Hematopoietic multipotent progenitor cell treated with erythropoietin and hydrocortisone succinate and interleukin-3 and kit ligand, for 6 days (in vitro differentiated cells): ENCODE results near the gene RAB8B.
"Not testable (repeated sequence)": the region's sequence is repeated elsewhere in the genome, so short reads cannot be mapped to it uniquely, and the experiment has no call there.

ENCODE experiments used
- DNase-seq: peaks from one replicate; pipeline ENCODE4 v3.0.0-alpha.2; 2015

Gene RAB8B

GRCh38 chr15:63186065-63186464 lies 3.3 kb upstream of the RAB8B start:
- no peak for DNase-seq

GRCh38 chr15:63187589-63188226 lies 1.7 kb upstream of the RAB8B start:
- DNase-seq = no peak

- no peak for DNase-seq
Measured at GRCh38 chr15:63188247-63188925, 1.0 kb upstream of the RAB8B start.

GRCh38 chr15:63189941-63190768 lies 749 bp downstream of the RAB8B start:
- DNase-seq = peak; percentile 51

GRCh38 chr15:63190769-63191649 lies 1.6 kb downstream of the RAB8B start:
- DNase-seq = no peak

GRCh38 chr15:63191895-63192618 lies 2.7 kb downstream of the RAB8B start:
- peak; percentile 89 for DNase-seq

- no peak for DNase-seq
Measured at GRCh38 chr15:63192619-63193206, 3.3 kb downstream of the RAB8B start.

- no peak for DNase-seq
Measured at GRCh38 chr15:63194302-63194701, 4.9 kb downstream of the RAB8B start.

GRCh38 chr15:63194880-63195568 lies 5.6 kb downstream of the RAB8B start:
- no peak for DNase-seq

- DNase-seq = no peak
Measured at GRCh38 chr15:63195569-63196015, 6.2 kb downstream of the RAB8B start.

GRCh38 chr15:63196842-63197241 lies 7.4 kb downstream of the RAB8B start:
- no peak for DNase-seq

- no peak for DNase-seq
Measured at GRCh38 chr15:63197626-63198025, 8.2 kb downstream of the RAB8B start.

- DNase-seq = peak; percentile 67
Measured at GRCh38 chr15:63198371-63199250, 9.2 kb downstream of the RAB8B start.

- DNase-seq = peak; percentile 44
Measured at GRCh38 chr15:63200464-63201249, 11.3 kb downstream of the RAB8B start.

- no peak for DNase-seq
Measured at GRCh38 chr15:63202861-63203260, 13.5 kb downstream of the RAB8B start.

GRCh38 chr15:63203451-63204090 lies 14.2 kb downstream of the RAB8B start:
- DNase-seq = peak; percentile 75

GRCh38 chr15:63206079-63206478 lies 16.7 kb downstream of the RAB8B start:
- DNase-seq = no peak

- DNase-seq = not testable (repeated sequence)
Measured at GRCh38 chr15:63208824-63209223, 19.4 kb downstream of the RAB8B start.
